GM12872 (cell line): ENCODE data around the gene TBC1D5.
A peak's percentile ranks its signal among the peaks of the same experiment; 100 is the strongest.

Experiments used
- TF ChIP-seq, protein P1 (sequence below): IDR thresholded peaks from 3 replicates; pipeline ENCODE4 v1.5.1; 2011; ENCODE audit warnings: low read depth, mild to moderate bottlenecking, low read length, moderate library complexity; ENCODE audit not compliant: insufficient read depth

The TBC1D5 gene

DNA sequence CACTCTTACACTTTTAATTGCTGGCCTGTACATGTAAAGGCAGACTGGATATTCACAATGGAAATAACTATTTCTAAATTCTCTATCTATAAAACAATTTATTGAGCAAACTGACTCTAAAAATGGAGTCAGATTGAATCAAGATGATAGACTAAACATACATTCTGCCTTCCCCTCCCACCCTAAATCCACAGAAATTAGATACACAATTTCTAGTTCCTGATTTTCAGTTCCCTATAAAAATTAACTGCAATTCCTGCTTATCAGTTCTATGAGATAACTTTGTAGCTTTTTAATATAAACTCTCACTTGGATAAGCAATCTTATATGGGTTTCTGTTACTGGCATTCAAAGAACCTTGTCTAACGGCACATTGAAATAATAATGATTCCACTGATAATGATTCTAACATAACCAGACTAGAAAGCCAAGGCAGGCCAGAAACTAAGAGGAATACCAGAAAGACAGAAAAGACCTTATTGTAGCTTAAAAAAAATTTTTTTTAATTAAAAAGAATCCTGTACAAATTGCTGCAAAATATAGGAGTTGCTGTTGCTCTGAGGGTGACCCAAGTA, 33.1 kb downstream of the TBC1D5 start:
- TF ChIP-seq, protein P1, sequence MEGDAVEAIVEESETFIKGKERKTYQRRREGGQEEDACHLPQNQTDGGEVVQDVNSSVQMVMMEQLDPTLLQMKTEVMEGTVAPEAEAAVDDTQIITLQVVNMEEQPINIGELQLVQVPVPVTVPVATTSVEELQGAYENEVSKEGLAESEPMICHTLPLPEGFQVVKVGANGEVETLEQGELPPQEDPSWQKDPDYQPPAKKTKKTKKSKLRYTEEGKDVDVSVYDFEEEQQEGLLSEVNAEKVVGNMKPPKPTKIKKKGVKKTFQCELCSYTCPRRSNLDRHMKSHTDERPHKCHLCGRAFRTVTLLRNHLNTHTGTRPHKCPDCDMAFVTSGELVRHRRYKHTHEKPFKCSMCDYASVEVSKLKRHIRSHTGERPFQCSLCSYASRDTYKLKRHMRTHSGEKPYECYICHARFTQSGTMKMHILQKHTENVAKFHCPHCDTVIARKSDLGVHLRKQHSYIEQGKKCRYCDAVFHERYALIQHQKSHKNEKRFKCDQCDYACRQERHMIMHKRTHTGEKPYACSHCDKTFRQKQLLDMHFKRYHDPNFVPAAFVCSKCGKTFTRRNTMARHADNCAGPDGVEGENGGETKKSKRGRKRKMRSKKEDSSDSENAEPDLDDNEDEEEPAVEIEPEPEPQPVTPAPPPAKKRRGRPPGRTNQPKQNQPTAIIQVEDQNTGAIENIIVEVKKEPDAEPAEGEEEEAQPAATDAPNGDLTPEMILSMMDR = no peak

DNA sequence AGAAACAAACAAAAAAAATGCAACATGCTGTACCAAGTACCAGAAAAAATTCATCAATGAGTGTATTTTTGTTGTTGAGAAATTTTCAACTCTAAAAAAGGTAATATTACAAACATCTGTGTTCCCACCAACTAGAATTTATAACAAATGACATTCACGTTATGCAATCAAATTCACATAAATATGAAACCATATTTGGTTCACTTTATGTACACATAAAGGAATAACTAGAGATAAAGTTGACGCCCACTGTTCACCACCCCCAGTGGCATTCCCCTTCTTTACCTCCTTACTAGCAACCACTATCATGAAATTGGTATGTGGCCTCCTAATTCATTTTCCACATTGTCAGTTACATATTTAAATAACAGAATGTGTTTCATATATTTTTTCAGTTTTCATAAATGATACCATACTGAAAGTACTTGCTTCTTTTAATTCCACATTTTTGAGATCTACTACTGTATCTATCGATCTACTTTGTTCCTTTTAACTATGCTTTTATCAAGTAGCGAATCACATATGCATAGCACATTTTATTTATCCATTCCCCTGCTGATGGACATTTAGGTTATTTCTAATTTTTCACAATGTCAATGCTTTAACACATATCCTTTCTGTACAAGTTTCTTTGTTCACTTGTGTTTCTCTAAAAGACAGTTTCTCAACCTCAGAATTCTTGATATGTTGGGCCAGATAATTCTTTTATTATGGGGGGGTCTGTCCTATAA, 34.5 kb downstream of the TBC1D5 start:
- TF ChIP-seq, protein P1 = no peak

- TF ChIP-seq, protein P1 = no peak
Measured at GRCh38 chr3:17687566-17687965, 54.9 kb downstream of the TBC1D5 start.

DNA sequence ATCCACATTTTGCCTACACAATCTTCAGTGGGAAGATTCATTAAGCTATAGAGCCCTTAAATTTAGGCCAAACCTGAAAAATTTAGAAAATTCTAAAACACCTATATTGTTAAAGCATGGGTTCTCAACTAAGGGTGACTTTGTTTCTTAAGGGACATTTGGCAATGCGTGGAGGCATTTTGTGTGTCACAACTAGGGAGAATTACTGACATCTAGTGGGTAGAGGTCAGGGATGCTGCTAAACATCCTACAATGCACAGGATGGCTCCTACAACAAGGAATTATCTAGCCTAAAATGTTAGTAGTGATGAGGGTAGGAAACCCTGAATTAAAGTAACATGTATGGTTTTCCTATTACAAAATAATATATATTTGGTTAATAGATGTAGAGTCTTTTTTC, 55.8 kb downstream of the TBC1D5 start:
- TF ChIP-seq, protein P1 = 0 out of 3 replicates have a peak, but pooled peaks have one; percentile 30

DNA sequence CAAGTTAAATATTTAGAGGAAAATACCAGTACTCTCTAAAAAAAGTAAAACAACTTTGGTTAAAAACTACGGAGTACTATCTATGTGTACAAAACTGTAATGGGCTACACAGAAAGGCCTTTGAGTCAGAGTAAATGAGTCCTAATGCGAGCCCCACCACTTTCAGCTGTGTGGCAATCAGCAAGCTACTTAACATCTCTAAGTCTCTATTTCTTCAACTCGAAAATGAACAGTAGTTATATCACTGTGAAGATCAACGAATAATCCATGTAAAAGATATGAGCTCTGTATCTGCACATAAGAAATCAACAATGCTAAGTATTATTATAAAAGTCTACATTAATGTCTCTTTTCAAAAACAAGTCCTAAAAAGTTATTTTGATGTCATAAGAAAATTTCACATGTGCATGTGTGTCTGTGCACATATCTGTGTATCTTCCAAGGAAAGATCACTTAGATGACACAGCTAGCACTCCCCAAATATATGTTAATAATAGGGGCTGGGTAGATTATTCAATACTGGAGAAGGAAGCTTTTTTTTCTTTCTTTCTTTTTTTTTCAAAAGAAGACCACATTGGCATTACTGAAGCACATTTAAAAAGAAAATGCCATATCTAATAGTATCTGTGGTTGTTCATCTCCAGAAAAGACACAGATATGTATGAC, 58.8 kb downstream of the TBC1D5 start:
- TF ChIP-seq, protein P1 = no peak

- TF ChIP-seq, protein P1 = no peak
Measured at GRCh38 chr3:17680530-17680929, 61.9 kb downstream of the TBC1D5 start.

DNA sequence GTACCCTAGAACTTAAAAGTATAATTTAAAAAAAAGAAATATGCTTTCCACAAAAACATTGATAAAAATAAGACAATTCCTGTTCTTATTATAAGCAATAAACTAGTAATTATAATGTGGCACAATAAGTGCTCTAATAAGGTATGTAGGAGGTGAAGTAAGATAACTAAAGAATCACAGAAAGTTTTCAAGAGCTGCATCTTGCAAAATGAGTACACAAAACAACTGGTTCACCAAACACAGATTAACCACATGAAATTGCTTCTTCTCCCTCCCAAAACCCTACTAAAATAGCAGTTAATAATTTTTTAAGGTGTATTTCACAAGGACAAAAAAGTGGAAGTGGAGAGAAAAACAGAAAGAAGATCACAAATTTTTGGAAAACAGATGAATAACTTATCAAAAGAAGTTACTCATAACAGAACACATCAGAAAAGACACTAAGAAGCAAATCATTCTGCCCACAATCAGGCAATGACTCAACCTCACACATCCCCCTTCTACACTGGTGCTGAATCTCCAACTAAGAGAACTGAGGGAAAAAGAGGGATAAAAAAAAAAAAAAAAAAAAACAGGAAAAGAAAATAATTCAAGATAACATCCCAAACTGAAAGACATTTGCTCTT, 64.2 kb downstream of the TBC1D5 start:
- TF ChIP-seq, protein P1 = no peak
